HL-60 (cell line): ENCODE data around the gene B4GALT2.

Experiments used
- CTCF ChIP-seq: IDR thresholded peaks from one replicate; pipeline ENCODE4 v1.5.1; 2011; ENCODE audit warnings: low read length, control low read depth, inconsistent platforms; ENCODE audit not compliant: insufficient read depth
- GABPA ChIP-seq: IDR thresholded peaks from 2 replicates; pipeline ENCODE4 v1.6.1; 2012; ENCODE audit warnings: low read depth
- POLR2AphosphoS5 ChIP-seq: IDR thresholded peaks from 2 replicates; pipeline ENCODE4 v1.6.1; 2012; ENCODE audit warnings: low read depth
- TF ChIP-seq, protein P1 (sequence below): IDR thresholded peaks from 2 replicates; pipeline ENCODE4 v1.6.1; 2012; ENCODE audit warnings: low read depth; ENCODE audit not compliant: insufficient replicate concordance

DNA sequence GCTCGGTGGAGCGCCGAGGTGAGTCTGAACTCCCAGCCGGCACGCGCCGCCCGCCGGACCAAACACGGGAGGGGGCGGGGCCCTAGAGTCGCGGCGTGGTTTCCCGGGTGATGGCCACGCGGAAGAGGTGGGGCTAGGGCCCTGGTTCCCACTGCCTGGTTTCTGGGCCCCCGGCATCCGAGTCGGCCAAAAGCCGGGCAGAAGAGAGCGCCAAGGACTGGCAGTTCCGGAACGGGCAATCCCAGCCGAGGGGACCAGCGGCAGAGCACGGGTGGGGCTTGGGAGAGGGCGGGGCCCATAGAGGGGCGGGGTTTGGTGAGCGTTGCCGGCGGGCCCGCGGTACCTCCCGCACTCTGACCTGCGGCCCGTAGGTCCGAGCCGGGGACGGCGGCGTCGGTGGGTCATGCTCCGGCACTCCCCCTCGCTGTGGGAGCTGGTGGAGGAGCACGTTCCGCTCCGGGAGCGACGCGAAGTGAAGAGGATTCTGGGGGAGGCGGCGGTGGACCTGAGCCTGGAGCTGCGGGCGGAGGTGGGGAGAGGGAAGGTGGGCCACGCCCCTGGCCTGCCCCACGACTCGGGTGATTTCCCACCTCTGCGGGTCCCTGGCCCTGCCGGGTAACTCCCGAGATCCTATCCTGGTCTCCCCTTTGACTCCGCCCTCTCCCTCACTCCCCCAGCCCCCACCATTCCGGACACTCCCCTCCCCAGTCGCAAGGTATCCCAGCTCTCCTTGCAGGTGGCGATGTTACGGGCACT lies 12.6 kb downstream of the B4GALT2 start, which contains the start of gene CCDC24:
- no peak for TF ChIP-seq POLR2AphosphoS5
- TF ChIP-seq, protein P1, sequence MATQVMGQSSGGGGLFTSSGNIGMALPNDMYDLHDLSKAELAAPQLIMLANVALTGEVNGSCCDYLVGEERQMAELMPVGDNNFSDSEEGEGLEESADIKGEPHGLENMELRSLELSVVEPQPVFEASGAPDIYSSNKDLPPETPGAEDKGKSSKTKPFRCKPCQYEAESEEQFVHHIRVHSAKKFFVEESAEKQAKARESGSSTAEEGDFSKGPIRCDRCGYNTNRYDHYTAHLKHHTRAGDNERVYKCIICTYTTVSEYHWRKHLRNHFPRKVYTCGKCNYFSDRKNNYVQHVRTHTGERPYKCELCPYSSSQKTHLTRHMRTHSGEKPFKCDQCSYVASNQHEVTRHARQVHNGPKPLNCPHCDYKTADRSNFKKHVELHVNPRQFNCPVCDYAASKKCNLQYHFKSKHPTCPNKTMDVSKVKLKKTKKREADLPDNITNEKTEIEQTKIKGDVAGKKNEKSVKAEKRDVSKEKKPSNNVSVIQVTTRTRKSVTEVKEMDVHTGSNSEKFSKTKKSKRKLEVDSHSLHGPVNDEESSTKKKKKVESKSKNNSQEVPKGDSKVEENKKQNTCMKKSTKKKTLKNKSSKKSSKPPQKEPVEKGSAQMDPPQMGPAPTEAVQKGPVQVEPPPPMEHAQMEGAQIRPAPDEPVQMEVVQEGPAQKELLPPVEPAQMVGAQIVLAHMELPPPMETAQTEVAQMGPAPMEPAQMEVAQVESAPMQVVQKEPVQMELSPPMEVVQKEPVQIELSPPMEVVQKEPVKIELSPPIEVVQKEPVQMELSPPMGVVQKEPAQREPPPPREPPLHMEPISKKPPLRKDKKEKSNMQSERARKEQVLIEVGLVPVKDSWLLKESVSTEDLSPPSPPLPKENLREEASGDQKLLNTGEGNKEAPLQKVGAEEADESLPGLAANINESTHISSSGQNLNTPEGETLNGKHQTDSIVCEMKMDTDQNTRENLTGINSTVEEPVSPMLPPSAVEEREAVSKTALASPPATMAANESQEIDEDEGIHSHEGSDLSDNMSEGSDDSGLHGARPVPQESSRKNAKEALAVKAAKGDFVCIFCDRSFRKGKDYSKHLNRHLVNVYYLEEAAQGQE, result no peak
- no peak for TF ChIP-seq CTCF
- peak; percentile 63 for TF ChIP-seq GABPA
